SK-N-SH (cell line): Measurements from ENCODE around the gene PIGK. TPM values are rescaled to one million over a fixed set of nuclear protein-coding genes. Genes with fewer than 3 reads are reported as not detected.

Experiments
- CTCF ChIA-PET: fragments of 300-600, 350-600 bp; formaldehyde crosslinking; extraction: SDS; loops from one replicate; lab custom pipeline; 2021; lab: Yijun Ruan, JAX
- POLR2A ChIA-PET: fragments of 350-600 bp; sonication (Branson Sonifier 250); formaldehyde crosslinking; extraction: SDS; loops from one replicate; lab custom pipeline; 2020; ENCODE audit warnings: antibody characterized with exemption, inconsistent platforms; lab: Yijun Ruan, JAX
- DNase-seq: peaks from one replicate; pipeline ENCODE4 v3.0.0; 2012
- H2AFZ ChIP-seq: fragments of 200-600 bp; sonication (generic); 2 replicates; pipeline ENCODE4 v1.8.1; 2016; ENCODE audit warnings: antibody characterized with exemption, mild to moderate bottlenecking, low read depth
- H3F3A ChIP-seq: fragments of 200-600 bp; sonication (generic); replicated peaks from 2 replicates; pipeline ENCODE3; 2016; ENCODE audit warnings: antibody characterized with exemption, mild to moderate bottlenecking; ENCODE audit not compliant: insufficient read depth
- H3K27ac ChIP-seq, 2 experiments: fragments of 200-500 bp in 1 of 2; fragments of 200-600 bp in 1 of 2; sonication (Bioruptor generic) in 1 of 2; sonication (generic), shearing (Covaris generic) in 1 of 2; 2 replicates each; pipeline versions ENCODE4 v1.5.1 to v1.6.1; 2014 to 2016; ENCODE audit warnings: low read depth in 2 of 2, inconsistent platforms in 1 of 2, low read length in 1 of 2, mild to moderate bottlenecking in 1 of 2, mixed read lengths in 1 of 2
- H3K27me3 ChIP-seq: fragments of 200-600 bp; sonication (generic), shearing (Covaris generic); 2 replicates; pipeline ENCODE4 v1.6.1; 2016; ENCODE audit warnings: mixed run types; ENCODE audit not compliant: insufficient read depth
- H3K36me3 ChIP-seq, 2 experiments: fragments of 200-500 bp in 1 of 2; fragments of 200-600 bp in 1 of 2; sonication (Bioruptor generic) in 1 of 2; sonication (generic) in 1 of 2; replicated peaks in 1 of 2; 2 replicates each; pipeline versions ENCODE3 to v1.5.1; 2014 to 2016; ENCODE audit warnings: low read length in 1 of 2, mild to moderate bottlenecking in 1 of 2; ENCODE audit not compliant: insufficient read depth in 2 of 2, control insufficient read depth in 1 of 2
- H3K4me1 ChIP-seq, 2 experiments: fragments of 200-500 bp in 1 of 2; fragments of 200-600 bp in 1 of 2; sonication (Bioruptor generic) in 1 of 2; sonication (generic), shearing (Covaris generic) in 1 of 2; 2 replicates each; pipeline versions ENCODE4 v1.5.1 to v1.6.1; 2014 to 2016; ENCODE audit warnings: low read depth in 1 of 2, low read length in 1 of 2, mixed run types in 1 of 2; ENCODE audit not compliant: insufficient read depth in 2 of 2, control insufficient read depth in 1 of 2
- H3K4me2 ChIP-seq: fragments of 200-600 bp; sonication (generic), shearing (Covaris generic); 2 replicates; pipeline ENCODE4 v1.6.1; 2017; ENCODE audit warnings: mixed run types
- H3K4me3 ChIP-seq, 2 experiments: fragments of 200-500 bp in 1 of 2; fragments of 200-600 bp in 1 of 2; sonication (Bioruptor generic) in 1 of 2; sonication (generic), shearing (Covaris generic) in 1 of 2; 2 replicates each; pipeline versions ENCODE4 v1.5.1 to v1.8.1; 2014 to 2016; ENCODE audit warnings: low read depth in 2 of 2, inconsistent platforms in 1 of 2, low read length in 1 of 2, mild to moderate bottlenecking in 1 of 2, mixed read lengths in 1 of 2, moderate library complexity in 1 of 2
- H3K79me2 ChIP-seq: fragments of 200-600 bp; sonication (generic); 2 replicates; pipeline ENCODE4 v1.8.1; 2017; ENCODE audit warnings: mild to moderate bottlenecking; ENCODE audit not compliant: insufficient read depth
- H3K9ac ChIP-seq: fragments of 200-600 bp; sonication (generic); 2 replicates; pipeline ENCODE4 v1.6.1; 2017; ENCODE audit warnings: mixed run types
- H3K9me2 ChIP-seq: fragments of 200-600 bp; sonication (generic); 2 replicates; pipeline ENCODE4 v1.6.1; 2017; ENCODE audit warnings: mixed run types
- H3K9me3 ChIP-seq: fragments of 200-600 bp; sonication (generic); 2 replicates; pipeline ENCODE4 v1.6.1; 2017; ENCODE audit warnings: mixed run types, mild to moderate bottlenecking, moderate library complexity
- H4K20me1 ChIP-seq: fragments of 200-600 bp; sonication (generic); 2 replicates; pipeline ENCODE4 v1.6.1; 2017; ENCODE audit warnings: mild to moderate bottlenecking, mixed run types; ENCODE audit not compliant: insufficient read depth
- CTCF ChIP-seq: fragments of 200-600 bp; sonication (generic); IDR thresholded peaks from 2 replicates; pipeline ENCODE4 v1.6.1; 2017; ENCODE audit warnings: antibody characterized with exemption, mild to moderate bottlenecking, moderate library complexity
- GATA2 ChIP-seq: sonication (generic); formaldehyde crosslinking; IDR thresholded peaks from 2 replicates; pipeline ENCODE4 v1.5.0; 2020; ENCODE audit warnings: mild to moderate bottlenecking, missing genetic modification reagents
- MAX ChIP-seq: IDR thresholded peaks from 2 replicates; pipeline ENCODE4 v1.4.0; 2012; ENCODE audit warnings: low read depth
- MEF2A ChIP-seq: IDR thresholded peaks from 2 replicates; pipeline ENCODE4 v1.4.0; 2012; ENCODE audit warnings: low read depth, borderline replicate concordance
- PBX3 ChIP-seq: IDR thresholded peaks from 2 replicates; pipeline ENCODE4; 2012
- RAD21 ChIP-seq: IDR thresholded peaks from 2 replicates; pipeline ENCODE4 v1.6.1; 2012; ENCODE audit warnings: mild to moderate bottlenecking, low read length
- RFX5 ChIP-seq: IDR thresholded peaks from 2 replicates; pipeline ENCODE4 v1.6.1; 2012; ENCODE audit warnings: mild to moderate bottlenecking, improper control_type of control experiment, low read length
- RXRA ChIP-seq: IDR thresholded peaks from 2 replicates; pipeline ENCODE4 v1.4.0; 2012; ENCODE audit warnings: low read depth, mild to moderate bottlenecking, borderline replicate concordance
- SMC3 ChIP-seq: IDR thresholded peaks from 2 replicates; pipeline ENCODE4 v1.6.1; 2012; ENCODE audit warnings: low read depth, low read length, improper control_type of control experiment
- TAF1 ChIP-seq: IDR thresholded peaks from 2 replicates; pipeline ENCODE4 v1.6.1; 2012; ENCODE audit warnings: low read depth, mild to moderate bottlenecking, low read length, moderate library complexity, borderline replicate concordance
- TEAD4 ChIP-seq: IDR thresholded peaks from 2 replicates; pipeline ENCODE4 v1.4.0; 2012; ENCODE audit warnings: mild to moderate bottlenecking, borderline replicate concordance; ENCODE audit not compliant: insufficient read depth
- USF1 ChIP-seq: IDR thresholded peaks from 2 replicates; pipeline ENCODE4 v1.4.0; 2012; ENCODE audit warnings: low read depth, borderline replicate concordance
- YY1 ChIP-seq: IDR thresholded peaks from 2 replicates; pipeline ENCODE4 v1.4.0; 2012; ENCODE audit warnings: low read depth, mild to moderate bottlenecking
- ZBTB33 ChIP-seq: IDR thresholded peaks from 2 replicates; pipeline ENCODE4 v1.4.0; 2012; ENCODE audit warnings: low read depth, borderline replicate concordance
- WGBS: methylation state at CpG from one replicate; pipeline ENCODE4 v1.1.6; 2017; ENCODE audit warnings: low lambda C conversion rate; 5-methylcytosine and 5-hydroxymethylcytosine counted together
- polyA plus RNA-seq, 3 experiments: library from polyadenylated mRNA; depleted of rRNA; stranded (reverse); fragments of >200 nt; gene quantifications; 2 replicates each; pipeline ENCODE4 v1.2.3, GENCODE V29; 2012

Gene PIGK
- polyA plus RNA-seq, 1 of the 3 experiments (the other 2 are of a cell fraction), result 11.5 TPM

- H3K4me2 ChIP-seq, result no peak overlapping the region
- H3K9me2 ChIP-seq, result no peaks in the 10 kb centered on the region
- no peak overlapping the region for H3K27ac ChIP-seq
- no peak overlapping the region for H2AFZ ChIP-seq
- no peak overlapping the region for H3K9ac ChIP-seq
- CTCF ChIA-PET, result interaction anchor here (0.7 to 0.9 kb wide), 2 partner anchors 48 to 217 kb away, joined by 3 read pairs; no protein-coding TSS in a partner anchor
- no peak for DNase-seq
- H3F3A ChIP-seq, result peaks cover 6% of the 10 kb centered on the region
- TF ChIP-seq SMC3 (no peak), GATA2 (no peak), ZBTB33 (no peak), PBX3 (no peak), MAX (no peak), RAD21 (no peak), RXRA (no peak), YY1 (no peak), MEF2A (no peak), USF1 (no peak), RFX5 (no peak), CTCF (no peak), TEAD4 (no peak), TAF1 (no peak)
- TF ChIP-seq, all 33 proteins: peak for 0
- WGBS, result 82% methylated on average over 1 of the region's 1 CpG
- H3K27me3 ChIP-seq, result no peaks in the 10 kb centered on the region
- H3K4me3 ChIP-seq, result no peak overlapping the region
- no peaks in the 10 kb centered on the region for H3K4me1 ChIP-seq
- peaks cover 3 to 4% of the 10 kb centered on the region in 2 experiments for H3K36me3 ChIP-seq
- H3K9me3 ChIP-seq, result no peaks in the 10 kb centered on the region
- H4K20me1 ChIP-seq, result no peaks in the 10 kb centered on the region
- POLR2A ChIA-PET, result no interaction called here
- H3K79me2 ChIP-seq, result no peaks in the 10 kb centered on the region
Observed at GRCh38 chr1:77095236-77095635, 124.0 kb downstream of the PIGK start.
